SK-N-SH (cell line): ENCODE measurements around the gene RAB21.

Experiments used
- CTCF ChIP-seq: fragments of 200-600 bp; sonication (generic); IDR thresholded peaks from 2 replicates; pipeline ENCODE4 v1.6.1; 2017; ENCODE audit warnings: antibody characterized with exemption, mild to moderate bottlenecking, moderate library complexity
- MXI1 ChIP-seq: IDR thresholded peaks from 2 replicates; pipeline ENCODE4 v1.6.1; 2012; ENCODE audit warnings: mild to moderate bottlenecking, low read depth, low read length, improper control_type of control experiment
- POLR2AphosphoS5 ChIP-seq: IDR thresholded peaks from 2 replicates; pipeline ENCODE4 v1.6.1; 2012; ENCODE audit warnings: low read depth, low read length

GRCh38 chr12:71752891-71753290 is 1.8 kb upstream of the RAB21 start:
- TF ChIP-seq MXI1 (no peak), CTCF (no peak), POLR2AphosphoS5 (no peak)
